OCI-LY1 (cell line): Measurements from ENCODE around the gene IL10RB.
A peak's percentile ranks its signal among the peaks of the same experiment; 100 is the strongest.

Source experiments
- EZH2 ChIP-seq: fragments of 200-600 bp; sonication (generic), shearing (Covaris generic); IDR thresholded peaks from 2 replicates; pipeline ENCODE4 v1.8.0; 2017; ENCODE audit warnings: borderline replicate concordance, mixed run types, mild to moderate bottlenecking, antibody characterized with exemption, low read length, moderate library complexity, mixed read lengths
- TF ChIP-seq, protein P1 (sequence below): fragments of 200-600 bp; sonication (generic), shearing (Covaris generic); IDR thresholded peaks from 2 replicates; pipeline ENCODE4 v1.5.1; 2017; ENCODE audit warnings: mild to moderate bottlenecking, antibody characterized with exemption, low read length, moderate library complexity, mixed read lengths

- TF ChIP-seq, protein P1, sequence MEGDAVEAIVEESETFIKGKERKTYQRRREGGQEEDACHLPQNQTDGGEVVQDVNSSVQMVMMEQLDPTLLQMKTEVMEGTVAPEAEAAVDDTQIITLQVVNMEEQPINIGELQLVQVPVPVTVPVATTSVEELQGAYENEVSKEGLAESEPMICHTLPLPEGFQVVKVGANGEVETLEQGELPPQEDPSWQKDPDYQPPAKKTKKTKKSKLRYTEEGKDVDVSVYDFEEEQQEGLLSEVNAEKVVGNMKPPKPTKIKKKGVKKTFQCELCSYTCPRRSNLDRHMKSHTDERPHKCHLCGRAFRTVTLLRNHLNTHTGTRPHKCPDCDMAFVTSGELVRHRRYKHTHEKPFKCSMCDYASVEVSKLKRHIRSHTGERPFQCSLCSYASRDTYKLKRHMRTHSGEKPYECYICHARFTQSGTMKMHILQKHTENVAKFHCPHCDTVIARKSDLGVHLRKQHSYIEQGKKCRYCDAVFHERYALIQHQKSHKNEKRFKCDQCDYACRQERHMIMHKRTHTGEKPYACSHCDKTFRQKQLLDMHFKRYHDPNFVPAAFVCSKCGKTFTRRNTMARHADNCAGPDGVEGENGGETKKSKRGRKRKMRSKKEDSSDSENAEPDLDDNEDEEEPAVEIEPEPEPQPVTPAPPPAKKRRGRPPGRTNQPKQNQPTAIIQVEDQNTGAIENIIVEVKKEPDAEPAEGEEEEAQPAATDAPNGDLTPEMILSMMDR = peak; percentile 31; the same call in 1 of the 2 replicates
- no peak for TF ChIP-seq EZH2
Observed at GRCh38 chr21:33265664-33266049, 510 bp upstream of the IL10RB start.
